Activated T-helper 1 cell treated with anti-CD3 and anti-CD28 coated beads, Interleukin-2, amount 50 U/mL, for 16 hours (primary cell): Measurements from ENCODE around the gene GAS1.

ENCODE experiments used
- DNase-seq, 2 donors: peaks; one replicate each; pipeline ENCODE4 v3.0.0-alpha.2; 2020; ENCODE audit warnings: low read depth in 1 of 2, low spot score in 1 of 2

GAS1 gene

GRCh38 chr9:86965636-86966395 is 18.5 kb upstream of the GAS1 start:
- no peak for DNase-seq

GRCh38 chr9:86962692-86963091 is 15.4 kb upstream of the GAS1 start:
- DNase-seq, result no peak

GRCh38 chr9:86960938-86961337 is 13.6 kb upstream of the GAS1 start:
- no peak for DNase-seq

DNA sequence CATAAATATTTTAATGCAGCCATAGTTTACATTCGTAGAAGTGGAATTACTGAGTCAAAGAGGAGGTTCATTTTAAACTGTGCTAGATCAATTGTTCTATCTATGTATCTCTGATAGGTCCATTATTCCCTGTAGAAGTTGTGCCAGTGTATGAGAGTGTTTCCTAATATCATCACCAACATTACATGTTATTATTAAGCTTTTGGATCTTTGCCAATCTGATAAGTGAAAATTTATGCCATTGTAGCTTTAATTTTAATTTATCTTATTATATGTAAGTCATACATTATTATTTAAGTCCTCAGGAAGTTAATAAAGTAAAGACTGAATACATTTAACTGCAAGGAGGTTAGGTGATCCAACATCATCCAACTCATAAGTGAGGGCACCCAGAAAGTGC is 10.9 kb upstream of the GAS1 start:
- no peak for DNase-seq

DNA sequence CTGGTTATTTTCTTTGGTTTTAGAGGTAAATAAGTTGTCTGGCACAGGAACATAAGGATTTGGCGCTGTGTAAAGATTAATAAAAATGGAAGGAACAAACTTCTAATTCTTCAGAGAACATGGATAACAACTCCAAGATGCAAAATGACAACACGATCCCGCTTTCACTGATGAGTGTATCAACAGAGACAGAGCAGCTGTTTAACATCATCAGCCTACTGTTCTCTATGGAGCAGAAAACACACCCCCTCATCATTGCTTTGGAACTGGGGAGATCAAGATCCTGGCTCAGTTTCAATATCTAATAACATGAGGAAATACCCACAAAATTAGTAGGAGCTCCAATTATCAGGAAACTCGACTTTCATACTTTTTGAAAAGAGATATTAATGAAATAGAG is 8.3 kb upstream of the GAS1 start:
- DNase-seq, result no peak

GRCh38 chr9:86955042-86955441 is 7.7 kb upstream of the GAS1 start:
- DNase-seq, result no peak

GRCh38 chr9:86953181-86953580 is 5.9 kb upstream of the GAS1 start:
- DNase-seq, result no peak

DNA sequence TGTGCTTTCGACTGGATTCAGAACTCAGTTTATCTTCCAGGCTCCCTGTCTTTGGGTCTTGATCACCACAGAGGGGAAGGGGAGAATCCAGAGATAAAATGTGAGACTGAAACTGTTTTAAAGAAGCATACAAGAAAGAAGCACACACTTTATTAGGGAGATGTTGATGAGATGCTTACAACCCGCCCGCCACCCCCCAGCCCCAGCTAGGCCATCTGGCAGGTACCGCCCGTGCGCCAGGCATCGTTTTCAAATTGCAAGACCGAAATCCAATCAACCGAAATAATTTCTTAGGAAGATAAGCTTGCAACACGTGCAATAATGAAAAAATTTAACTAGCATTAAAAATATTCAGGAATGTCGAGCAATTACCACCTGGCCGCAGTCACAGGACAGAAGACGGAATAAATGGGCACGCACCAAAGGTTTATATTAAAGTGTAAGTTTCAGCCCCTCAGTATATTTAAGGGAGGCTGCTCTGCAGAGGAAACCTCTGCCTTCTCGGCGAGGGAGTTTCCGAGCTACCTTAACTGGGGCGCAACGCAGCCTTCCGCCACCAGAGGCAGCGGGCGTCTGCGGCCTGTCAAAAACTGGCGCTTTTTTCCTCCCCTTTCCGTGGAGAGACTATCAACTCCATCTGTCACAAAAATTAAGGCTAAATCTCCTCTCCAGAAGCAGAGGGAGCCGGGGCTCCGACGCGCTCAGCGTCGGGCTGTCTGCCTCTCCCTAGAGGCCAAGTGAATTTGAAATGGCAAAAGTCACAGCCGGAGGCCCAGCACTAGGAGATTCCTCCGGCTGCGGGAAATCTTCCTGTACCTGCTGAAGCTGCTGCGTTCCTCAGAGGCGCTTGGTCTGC is 996 bp upstream of the GAS1 start:
- peak; percentile 48 to 53 for DNase-seq

- DNase-seq, result peak; percentile 32 to 57
Measured at GRCh38 chr9:86946201-86947145, 833 bp downstream of the GAS1 start.

- DNase-seq, result no peak
Measured at GRCh38 chr9:86945728-86946200, 1.5 kb downstream of the GAS1 start.

GRCh38 chr9:86944796-86945727 is 2.2 kb downstream of the GAS1 start:
- DNase-seq, result no peak

DNA sequence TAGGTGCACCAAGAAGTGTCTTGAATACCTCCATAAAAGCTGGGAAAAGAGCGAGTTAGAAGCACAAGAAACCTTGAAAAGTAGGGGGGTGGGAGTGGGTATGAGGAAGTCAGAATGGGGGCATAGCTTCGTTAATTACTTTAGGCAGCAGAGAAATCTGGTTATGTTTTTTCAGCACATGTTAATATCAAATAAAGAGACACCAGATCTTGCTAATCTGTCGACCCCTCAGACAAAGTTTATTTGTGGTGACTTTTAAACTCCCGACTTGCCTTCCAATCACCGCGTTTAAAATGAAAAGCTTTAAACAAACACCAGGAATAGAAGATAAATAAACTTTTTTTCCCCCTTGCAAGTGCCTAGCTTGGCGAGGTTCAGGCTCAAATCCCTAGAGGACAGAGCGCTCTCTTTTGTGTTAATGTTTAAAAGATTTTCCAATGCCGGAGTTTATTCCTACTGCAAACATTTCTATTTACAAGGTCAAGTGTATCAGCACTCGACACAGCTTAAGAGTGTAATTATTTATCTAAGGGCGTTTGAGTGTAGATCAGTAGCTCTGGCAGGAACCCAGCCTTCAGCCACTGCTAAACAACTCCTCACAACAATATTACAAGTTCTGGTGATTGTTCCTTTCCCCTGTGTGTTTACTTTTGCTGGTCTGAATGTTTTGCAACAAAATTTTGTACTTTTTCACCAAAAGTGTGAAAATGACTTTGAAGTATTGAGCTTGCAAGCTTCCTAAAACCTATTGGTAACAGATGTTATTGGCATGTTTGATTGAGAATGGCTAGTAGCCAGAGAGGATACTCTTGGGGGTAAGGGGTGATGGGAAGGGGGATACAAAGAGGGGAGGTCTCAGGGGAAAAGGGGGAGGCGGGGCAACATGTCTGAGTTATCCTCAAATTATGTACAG is 3.8 kb downstream of the GAS1 start:
- no peak for DNase-seq

- no peak for DNase-seq
Measured at GRCh38 chr9:86942281-86943200, 4.8 kb downstream of the GAS1 start.

DNA sequence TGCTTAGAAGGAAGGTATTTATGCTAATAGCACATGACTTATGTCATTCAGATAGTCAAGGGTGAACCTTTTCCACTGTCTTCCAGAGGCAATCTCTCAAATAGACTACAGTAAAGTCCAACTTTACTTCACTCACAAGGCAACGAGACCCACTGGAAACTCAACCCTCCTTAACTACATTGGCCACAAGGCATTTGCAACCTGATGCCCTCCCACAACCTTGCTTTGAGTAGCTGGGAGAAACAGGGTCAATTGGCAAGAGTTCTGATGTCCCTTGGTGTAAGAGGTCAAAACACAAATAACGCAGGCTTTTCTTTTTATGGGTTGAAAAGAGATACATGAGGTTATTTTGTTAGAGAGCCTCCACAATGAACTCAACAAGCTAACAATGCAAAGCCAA is 6.1 kb downstream of the GAS1 start:
- no peak for DNase-seq

GRCh38 chr9:86940774-86941173 is 6.5 kb downstream of the GAS1 start:
- no peak for DNase-seq

DNA sequence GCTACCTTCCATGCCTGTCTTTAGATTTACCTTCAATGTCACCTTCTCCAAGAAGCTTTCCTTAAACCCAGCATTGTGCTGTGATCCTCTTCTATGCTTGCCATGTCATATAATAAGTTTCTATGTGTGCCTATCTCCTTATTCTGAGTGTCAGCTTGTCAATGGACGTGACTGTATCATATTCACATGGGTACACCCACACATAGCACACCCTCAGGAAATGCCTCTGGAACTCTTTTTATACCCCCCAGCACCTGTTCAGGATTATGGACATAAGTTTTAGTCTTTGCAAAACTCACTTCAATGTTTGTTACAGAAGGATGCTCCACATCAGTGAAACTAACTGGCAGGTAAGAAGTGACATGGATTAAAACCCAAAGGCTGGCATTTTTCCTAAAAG is 7.4 kb downstream of the GAS1 start:
- DNase-seq, result no peak

GRCh38 chr9:86939321-86939720 is 8.0 kb downstream of the GAS1 start:
- no peak for DNase-seq

DNA sequence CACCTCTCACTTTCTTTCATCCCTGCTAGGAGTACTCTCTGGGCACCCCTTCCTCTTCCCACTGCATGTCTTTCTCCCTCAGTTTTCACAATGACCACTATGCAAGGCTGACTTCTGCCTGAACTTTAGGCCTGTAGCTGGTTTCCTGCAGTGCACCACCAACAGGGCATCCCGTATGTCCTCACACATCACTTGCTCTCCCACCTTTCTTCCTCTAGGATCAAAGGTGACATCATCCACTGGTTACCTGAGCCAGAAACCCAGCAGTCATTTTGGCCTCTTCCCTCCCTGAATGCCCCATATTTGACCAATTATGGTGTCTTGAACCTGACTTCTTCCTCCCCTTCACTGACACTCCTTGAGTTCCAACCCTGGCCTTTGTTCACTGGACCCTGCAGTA is 8.5 kb downstream of the GAS1 start:
- DNase-seq, result no peak
